22Rv1 (cell line): ENCODE data around the gene GPR84.
A peak's percentile ranks its signal among the peaks of the same experiment; 100 is the strongest.

ENCODE experiments used
- H3K27ac ChIP-seq: fragments of 450-650 bp; 2 replicates; pipeline ENCODE4 v1.5.1; 2017
- ZFX ChIP-seq: fragments of 450-650 bp; IDR thresholded peaks from 2 replicates; pipeline ENCODE4 v1.6.1; 2017; ENCODE audit warnings: antibody characterized with exemption, borderline replicate concordance
- TF ChIP-seq, protein P1 (sequence below): fragments of 450-650 bp; IDR thresholded peaks from 2 replicates; pipeline ENCODE4 v1.5.1; 2017; ENCODE audit warnings: mild to moderate bottlenecking

Gene GPR84

DNA sequence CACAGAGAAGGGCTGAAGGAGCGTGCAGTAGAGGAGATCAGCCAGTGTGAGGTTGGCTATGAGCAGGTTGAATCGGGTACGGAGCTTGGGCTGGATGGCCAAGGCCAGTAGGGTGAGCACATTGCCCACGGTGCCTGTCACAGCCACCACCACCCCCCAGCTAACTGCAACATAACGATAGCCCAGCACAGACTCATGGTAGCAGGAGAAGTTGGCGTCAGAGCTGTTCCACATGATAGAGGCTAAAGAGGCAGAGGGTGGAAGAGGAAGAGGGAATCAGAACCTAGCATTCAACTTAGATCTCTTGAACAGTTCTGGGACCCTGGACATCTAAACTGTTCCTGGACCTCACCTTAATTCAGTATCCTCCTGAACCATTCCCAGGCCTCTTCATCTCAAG lies 668 bp downstream of the GPR84 start:
- no peak overlapping the region for H3K27ac ChIP-seq

GRCh38 chr12:54363047-54363446 lies 1.2 kb downstream of the GPR84 start:
- no peak overlapping the region for H3K27ac ChIP-seq
- TF ChIP-seq, protein P1, sequence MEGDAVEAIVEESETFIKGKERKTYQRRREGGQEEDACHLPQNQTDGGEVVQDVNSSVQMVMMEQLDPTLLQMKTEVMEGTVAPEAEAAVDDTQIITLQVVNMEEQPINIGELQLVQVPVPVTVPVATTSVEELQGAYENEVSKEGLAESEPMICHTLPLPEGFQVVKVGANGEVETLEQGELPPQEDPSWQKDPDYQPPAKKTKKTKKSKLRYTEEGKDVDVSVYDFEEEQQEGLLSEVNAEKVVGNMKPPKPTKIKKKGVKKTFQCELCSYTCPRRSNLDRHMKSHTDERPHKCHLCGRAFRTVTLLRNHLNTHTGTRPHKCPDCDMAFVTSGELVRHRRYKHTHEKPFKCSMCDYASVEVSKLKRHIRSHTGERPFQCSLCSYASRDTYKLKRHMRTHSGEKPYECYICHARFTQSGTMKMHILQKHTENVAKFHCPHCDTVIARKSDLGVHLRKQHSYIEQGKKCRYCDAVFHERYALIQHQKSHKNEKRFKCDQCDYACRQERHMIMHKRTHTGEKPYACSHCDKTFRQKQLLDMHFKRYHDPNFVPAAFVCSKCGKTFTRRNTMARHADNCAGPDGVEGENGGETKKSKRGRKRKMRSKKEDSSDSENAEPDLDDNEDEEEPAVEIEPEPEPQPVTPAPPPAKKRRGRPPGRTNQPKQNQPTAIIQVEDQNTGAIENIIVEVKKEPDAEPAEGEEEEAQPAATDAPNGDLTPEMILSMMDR: no peak
- no peak for TF ChIP-seq ZFX

More for the DNA sequence above, 668 bp downstream of the GPR84 start:
- TF ChIP-seq ZFX: no peak
- TF ChIP-seq, protein P1: no peak

GRCh38 chr12:54360717-54361456 lies 3.4 kb downstream of the GPR84 start:
- H3K27ac ChIP-seq: peak overlapping the region; percentile 91
- TF ChIP-seq, protein P1: peak; percentile 100
- no peak for TF ChIP-seq ZFX

GRCh38 chr12:54359762-54360351 lies 4.4 kb downstream of the GPR84 start:
- TF ChIP-seq ZFX: no peak
- TF ChIP-seq, protein P1: no peak
- peak overlapping the region; percentile 91 for H3K27ac ChIP-seq

DNA sequence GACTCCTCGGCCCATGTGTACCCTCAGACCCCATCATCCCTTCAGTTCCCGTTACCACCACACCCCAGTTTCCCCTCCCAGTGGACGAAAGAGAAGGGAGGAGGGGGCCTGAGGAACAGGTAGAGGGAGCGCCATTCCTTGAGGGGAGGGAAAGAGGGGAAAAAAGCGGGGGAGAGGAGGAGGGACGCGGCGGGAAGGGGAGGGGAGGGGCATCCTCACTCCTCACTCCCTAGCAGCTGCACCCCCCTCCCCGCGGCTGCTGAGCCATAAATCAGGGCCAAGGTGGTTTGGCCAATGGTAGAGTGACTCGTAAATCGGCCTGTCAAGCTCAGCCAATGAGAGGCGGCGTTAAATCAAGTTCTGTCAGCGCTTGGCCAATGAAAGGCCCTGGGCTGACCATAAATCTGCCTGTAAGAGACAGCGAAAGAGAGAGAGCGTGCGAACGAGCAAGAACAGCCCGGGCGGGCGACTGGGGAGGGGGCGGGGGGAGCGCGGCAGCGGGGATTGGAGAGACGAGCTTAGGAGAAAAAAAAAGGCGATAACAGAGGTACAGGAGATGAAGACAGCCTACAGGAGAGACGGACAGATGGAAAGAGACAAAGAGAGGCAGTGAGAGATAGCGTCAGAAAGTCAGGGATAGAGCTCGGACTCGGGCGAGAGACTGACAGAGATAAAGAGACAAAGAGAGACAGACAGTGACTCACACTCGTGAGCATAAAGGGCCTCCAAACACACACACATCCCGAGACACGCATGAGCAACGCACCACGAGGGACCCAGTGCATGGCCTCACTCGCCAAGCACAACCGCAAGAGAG lies 5.1 kb downstream of the GPR84 start:
- H3K27ac ChIP-seq: peak overlapping the region; percentile 91
- TF ChIP-seq ZFX: no peak
- TF ChIP-seq, protein P1: no peak

GRCh38 chr12:54358191-54358944 lies 5.9 kb downstream of the GPR84 start:
- TF ChIP-seq ZFX: no peak
- TF ChIP-seq, protein P1: no peak
- H3K27ac ChIP-seq: peak overlapping the region; percentile 91
